Natural killer cell (primary cell): ENCODE measurements around the gene ZNF503. TPM values are rescaled to one million over a fixed set of nuclear protein-coding genes. Genes with fewer than 3 reads are reported as not detected.

Source experiments
- ATAC-seq, 3 donors: fragments of 150-1000 bp in 2 of 3; fragments of 200-7000 bp in 1 of 3; cut with Tn5 transposase; 1 replicate in 1 of 3; 2 replicates in 2 of 3; pipeline ENCODE4 v1.10.0; 2021; ENCODE audit warnings: mild to moderate bottlenecking in 2 of 3, moderate library complexity in 2 of 3
- DNase-seq, 2 donors: peaks; one replicate each; pipeline versions ENCODE4 v3.0.0 to v3.0.0-alpha.2; 2013 to 2021; ENCODE audit warnings: mixed read lengths in 1 of 2
- H3K27ac ChIP-seq: one replicate; pipeline ENCODE4 v1.5.1; 2013; ENCODE audit warnings: mild to moderate bottlenecking, low read length
- H3K27me3 ChIP-seq: one replicate; pipeline ENCODE4 v1.6.1; 2013; ENCODE audit warnings: low read length; ENCODE audit not compliant: control insufficient read depth, insufficient read depth
- H3K36me3 ChIP-seq: one replicate; pipeline ENCODE4 v1.6.1; 2013; ENCODE audit warnings: low read length; ENCODE audit not compliant: control insufficient read depth, insufficient read depth
- H3K4me1 ChIP-seq: one replicate; pipeline ENCODE4 v1.6.1; 2013; ENCODE audit warnings: low read length; ENCODE audit not compliant: control insufficient read depth, insufficient read depth
- H3K4me3 ChIP-seq: one replicate; pipeline ENCODE4 v1.5.1; 2013; ENCODE audit warnings: low read length
- H3K9me3 ChIP-seq: one replicate; pipeline ENCODE4 v1.6.1; 2013; ENCODE audit warnings: low read length; ENCODE audit not compliant: control insufficient read depth, insufficient read depth
- H3K27ac Mint-ChIP-seq, 2 donors: one replicate each; pipeline ENCODE4 v1.8.0; 2022; ENCODE audit warnings: mild to moderate bottlenecking in 2 of 2, mixed read lengths in 2 of 2, moderate library complexity in 1 of 2
- H3K27me3 Mint-ChIP-seq, 2 donors: one replicate each; pipeline ENCODE4 v1.8.0; 2022; ENCODE audit warnings: low read depth in 2 of 2, mixed read lengths in 2 of 2
- H3K36me3 Mint-ChIP-seq: one replicate; pipeline ENCODE4 v1.8.0; 2022; ENCODE audit warnings: mixed read lengths
- H3K4me1 Mint-ChIP-seq, 2 donors: one replicate each; pipeline ENCODE4 v1.8.0; 2022; ENCODE audit warnings: mixed read lengths in 2 of 2
- H3K4me3 Mint-ChIP-seq: one replicate; pipeline ENCODE4 v1.8.0; 2022; ENCODE audit warnings: mild to moderate bottlenecking, moderate library complexity, mixed read lengths
- H3K9me3 Mint-ChIP-seq, 2 donors: one replicate each; pipeline ENCODE4 v1.8.0; 2022; ENCODE audit warnings: mixed read lengths in 2 of 2
- WGBS: methylation state at CpG from one replicate; pipeline ENCODE4 v1.1.7; 2013; ENCODE audit warnings: missing lambda C conversion rate; ENCODE audit not compliant: insufficient coverage; 5-methylcytosine and 5-hydroxymethylcytosine counted together
- intact Hi-C: fragments of 100-400 bp; cut with micrococcal nuclease; formaldehyde crosslinking; loops from one replicate; pipeline ENCODE4 v1.14.2; 2022
- total RNA-seq, 4 donors: library from RNA; stranded (reverse); fragments of 120-200 nt in 1 of 4; gene quantifications; one replicate each; pipeline versions ENCODE4 v1.2.3 to v1.2.4, GENCODE V29; 2013 to 2022
- TF ChIP-seq, protein P1 (sequence below): fragments of 200-600 bp; IDR thresholded peaks from one replicate; pipeline ENCODE4 v1.8.0; 2022; ENCODE audit warnings: antibody characterized with exemption

The ZNF503 gene
- total RNA-seq, 3 donors from 2014 or later (not counting 1 experiment from before 2014, with no cell fraction given), result 0.27 to 1.2 (median 0.73) TPM

DNA sequence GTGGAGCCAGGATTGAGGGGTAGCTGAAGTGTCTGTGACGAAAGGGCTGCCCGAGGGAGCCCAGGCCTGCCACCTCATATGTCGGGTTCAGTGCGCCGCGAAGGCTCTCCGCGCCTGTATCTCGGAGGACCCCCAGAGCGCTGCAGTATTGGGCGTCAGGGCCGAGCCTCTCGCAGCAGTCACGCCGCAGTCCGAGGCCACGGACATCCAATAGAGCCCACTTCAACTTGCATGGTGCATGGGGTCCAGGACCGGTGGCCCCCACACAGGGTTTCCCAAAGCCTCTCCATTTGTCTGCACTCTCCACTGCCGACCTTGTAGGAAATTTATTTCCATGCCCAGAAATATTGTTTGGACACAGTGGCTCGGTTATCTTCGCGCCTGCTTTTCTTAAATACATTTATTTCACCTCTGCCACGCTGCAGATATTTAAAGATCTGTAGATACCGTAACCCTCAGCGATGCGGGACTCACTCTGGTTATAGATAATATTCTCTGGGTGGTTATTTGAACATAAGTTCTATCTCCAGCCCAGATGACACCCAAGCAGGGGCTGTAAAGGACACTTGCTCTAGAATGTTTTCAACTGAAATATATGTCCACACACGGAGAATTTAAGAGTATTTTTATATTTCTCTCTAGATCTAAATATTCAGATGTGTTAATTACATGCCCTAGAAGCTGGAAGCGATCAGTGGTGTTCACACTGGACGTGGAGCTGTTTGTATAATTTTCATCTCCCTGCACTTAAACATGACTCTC is 5.1 kb upstream of the ZNF503 start:
- intact Hi-C loops, result no loop called here
- no peaks in the 10 kb centered on the region for H3K36me3 ChIP-seq
- H3K9me3 ChIP-seq, result no peaks in the 10 kb centered on the region
- ATAC-seq (no peak), DNase-seq (no peak)
- no peaks in the 10 kb centered on the region for H3K9me3 Mint-ChIP-seq
- H3K4me1 ChIP-seq, result peaks cover 52% of the 10 kb centered on the region
- no peak overlapping the region for H3K4me3 ChIP-seq
- H3K4me1 Mint-ChIP-seq, result peaks cover 12 to 47% of the 10 kb centered on the region in 2 donors
- 96% methylated on average over 24 of the region's 29 CpGs for WGBS
- TF ChIP-seq, protein P1, sequence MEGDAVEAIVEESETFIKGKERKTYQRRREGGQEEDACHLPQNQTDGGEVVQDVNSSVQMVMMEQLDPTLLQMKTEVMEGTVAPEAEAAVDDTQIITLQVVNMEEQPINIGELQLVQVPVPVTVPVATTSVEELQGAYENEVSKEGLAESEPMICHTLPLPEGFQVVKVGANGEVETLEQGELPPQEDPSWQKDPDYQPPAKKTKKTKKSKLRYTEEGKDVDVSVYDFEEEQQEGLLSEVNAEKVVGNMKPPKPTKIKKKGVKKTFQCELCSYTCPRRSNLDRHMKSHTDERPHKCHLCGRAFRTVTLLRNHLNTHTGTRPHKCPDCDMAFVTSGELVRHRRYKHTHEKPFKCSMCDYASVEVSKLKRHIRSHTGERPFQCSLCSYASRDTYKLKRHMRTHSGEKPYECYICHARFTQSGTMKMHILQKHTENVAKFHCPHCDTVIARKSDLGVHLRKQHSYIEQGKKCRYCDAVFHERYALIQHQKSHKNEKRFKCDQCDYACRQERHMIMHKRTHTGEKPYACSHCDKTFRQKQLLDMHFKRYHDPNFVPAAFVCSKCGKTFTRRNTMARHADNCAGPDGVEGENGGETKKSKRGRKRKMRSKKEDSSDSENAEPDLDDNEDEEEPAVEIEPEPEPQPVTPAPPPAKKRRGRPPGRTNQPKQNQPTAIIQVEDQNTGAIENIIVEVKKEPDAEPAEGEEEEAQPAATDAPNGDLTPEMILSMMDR, result no peak
- no peaks in the 10 kb centered on the region for H3K36me3 Mint-ChIP-seq
- H3K27me3 Mint-ChIP-seq, result peaks cover 62% of the 10 kb centered on the region in 2 donors
- peak overlapping the region; percentile 83 for H3K4me3 Mint-ChIP-seq
- peaks cover 61% of the 10 kb centered on the region for H3K27me3 ChIP-seq
- H3K27ac Mint-ChIP-seq, result no peak overlapping the region
- H3K27ac ChIP-seq, result no peak overlapping the region

DNA sequence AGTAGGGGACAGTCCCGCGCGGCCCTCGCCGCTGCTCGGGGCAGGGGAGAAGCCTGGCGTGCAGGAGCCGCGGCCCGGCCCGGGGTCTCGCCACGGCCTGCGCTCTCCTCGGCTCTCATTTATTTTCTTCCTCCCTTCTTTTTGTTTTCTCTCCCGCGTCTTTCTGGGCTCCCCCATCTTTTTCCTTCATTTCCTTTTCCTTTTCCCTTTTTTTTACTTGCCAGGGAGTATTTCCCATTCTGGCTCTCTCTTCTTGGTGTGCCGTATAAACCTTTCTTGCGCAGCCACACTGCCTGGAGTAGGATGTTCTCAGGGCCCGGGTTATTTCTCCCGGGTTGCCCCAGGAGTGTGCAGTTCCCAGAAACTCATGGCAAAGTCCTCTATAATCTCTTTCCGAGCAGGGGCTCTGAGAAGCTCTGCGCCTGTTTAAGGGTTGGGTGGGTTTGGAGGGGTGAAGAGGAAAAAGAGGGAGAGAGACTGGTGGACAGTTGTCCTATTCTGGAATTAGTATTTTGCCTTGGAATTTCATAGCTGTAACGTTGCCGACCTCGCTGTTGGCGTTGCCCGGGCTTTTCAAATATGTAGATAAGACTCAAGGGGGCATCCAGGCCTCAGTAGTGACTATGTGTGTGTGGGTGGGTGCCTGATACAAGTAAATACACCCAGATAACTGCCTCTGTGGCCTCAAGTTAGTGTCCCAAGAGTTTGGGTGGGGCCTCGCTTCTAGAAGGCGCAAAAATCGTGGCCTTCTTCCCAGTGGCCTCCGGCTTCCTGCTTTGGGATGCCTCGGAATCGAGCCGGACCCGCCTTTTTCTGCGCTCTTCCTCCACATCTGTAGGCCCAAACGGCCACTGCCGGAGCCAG is 4.3 kb upstream of the ZNF503 start:
- ATAC-seq, result no peak
- Mint-ChIP-seq H3K36me3 (no peaks in the 10 kb centered on the region), H3K27ac (no peak overlapping the region), H3K4me1 (peaks cover 12 to 50% of the 10 kb centered on the region in 2 donors), H3K4me3 (peak overlapping the region; percentile 83), H3K27me3 (peaks cover 54 to 57% of the 10 kb centered on the region in 2 donors), H3K9me3 (no peaks in the 10 kb centered on the region)
- no peaks in the 10 kb centered on the region for H3K36me3 ChIP-seq
- no peak for DNase-seq
- no peak overlapping the region for H3K27ac ChIP-seq
- H3K4me3 ChIP-seq, result no peak overlapping the region
- no peaks in the 10 kb centered on the region for H3K9me3 ChIP-seq
- intact Hi-C loops, result no loop called here
- WGBS, result 80% methylated on average over 39 of the region's 39 CpGs
- H3K27me3 ChIP-seq, result peaks cover 60% of the 10 kb centered on the region
- H3K4me1 ChIP-seq, result peaks cover 55% of the 10 kb centered on the region
- TF ChIP-seq, protein P1, result no peak

DNA sequence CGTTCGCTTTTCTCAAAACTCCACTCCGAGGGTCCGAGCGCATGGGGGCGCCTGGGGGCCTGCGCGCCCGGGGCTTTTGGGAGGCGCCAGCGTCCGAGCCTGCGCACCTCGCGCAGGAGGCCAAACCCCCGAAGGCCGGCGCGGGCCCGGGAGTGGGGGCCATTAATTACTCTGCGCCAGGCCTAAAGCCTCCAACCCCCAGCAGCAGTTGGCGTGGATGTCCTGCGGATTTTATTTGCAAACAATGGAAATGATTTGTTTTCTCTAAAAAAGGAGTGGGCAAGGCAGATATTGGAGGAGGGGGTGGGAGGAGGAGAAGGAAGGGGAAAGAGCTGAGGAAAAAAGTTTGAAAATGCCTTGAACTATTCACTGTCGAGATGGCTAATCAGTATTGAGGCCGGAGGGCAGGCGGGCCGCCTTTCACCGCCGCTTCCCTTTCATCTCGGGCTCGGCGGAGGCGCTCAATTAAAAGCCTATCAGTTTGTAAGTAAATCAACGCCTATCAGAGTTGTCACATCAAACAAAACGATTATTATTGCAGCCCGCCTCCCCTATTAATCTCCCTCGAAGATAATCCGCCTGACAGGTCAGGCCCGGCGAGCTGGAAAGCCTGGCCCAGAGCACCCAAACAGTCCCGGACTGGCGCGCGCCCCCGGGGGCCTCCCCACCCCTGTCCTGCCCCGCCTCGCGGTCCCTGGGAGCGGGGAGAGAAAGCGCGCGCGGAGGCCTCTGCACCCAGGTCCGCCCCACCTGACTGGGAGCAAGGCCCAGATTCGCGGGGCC is 3.4 kb upstream of the ZNF503 start:
- Histone ChIP-seq H3K4me1 (peaks cover 64% of the 10 kb centered on the region), H3K9me3 (no peaks in the 10 kb centered on the region), H3K4me3 (no peak overlapping the region), H3K27ac (no peak overlapping the region), H3K36me3 (no peaks in the 10 kb centered on the region), H3K27me3 (peaks cover 68% of the 10 kb centered on the region)
- TF ChIP-seq, protein P1, result no peak
- intact Hi-C loops, result no loop called here
- no peak overlapping the region for H3K27ac Mint-ChIP-seq
- H3K36me3 Mint-ChIP-seq, result no peaks in the 10 kb centered on the region
- DNase-seq (no peak), ATAC-seq (no peak)
- H3K4me3 Mint-ChIP-seq, result no peak overlapping the region
- WGBS, result 24% methylated on average over 56 of the region's 56 CpGs
- peaks cover 12 to 57% of the 10 kb centered on the region in 2 donors for H3K4me1 Mint-ChIP-seq
- peaks cover 45 to 58% of the 10 kb centered on the region in 2 donors for H3K27me3 Mint-ChIP-seq
- no peaks in the 10 kb centered on the region for H3K9me3 Mint-ChIP-seq
